Measurements from ENCODE around the gene MED26.

The MED26 gene

DNA sequence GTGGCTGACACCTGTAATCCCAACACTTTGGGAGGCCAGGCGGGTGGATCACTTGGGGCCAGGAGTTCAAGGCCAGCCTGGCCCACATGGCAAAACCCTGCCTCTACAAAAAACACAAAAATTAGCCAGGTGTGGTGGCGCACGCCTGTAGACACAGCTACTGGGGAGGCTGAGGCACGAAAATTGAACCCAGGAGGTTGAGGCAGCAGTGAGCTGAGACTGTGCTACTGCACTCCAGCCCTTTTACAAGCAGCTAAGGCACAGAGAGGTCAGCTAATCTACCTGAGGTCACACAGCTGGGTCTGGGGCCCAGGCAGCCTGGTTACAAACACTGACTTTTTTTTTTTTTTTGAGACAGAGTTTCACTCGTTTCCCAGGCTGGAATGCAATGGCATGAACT, 27.2 kb downstream of the MED26 start:
- Histone ChIP-seq H3K36me3 (no peaks in the 10 kb centered on the region), H3K9me3 (no peaks in the 10 kb centered on the region), H3K4me3 (ENCODE audit: low read depth in 1 of 2, low read length in 1 of 2) (no peak overlapping the region), H3K27ac (no peak overlapping the region), H3K4me1 (ENCODE audit: control insufficient read depth in 1 of 2, insufficient read depth in 1 of 2, low read depth in 1 of 2, low read length in 1 of 2) (no peaks in the 10 kb centered on the region), H3K27me3 (no peaks in the 10 kb centered on the region)
- TF ChIP-seq, protein P1, sequence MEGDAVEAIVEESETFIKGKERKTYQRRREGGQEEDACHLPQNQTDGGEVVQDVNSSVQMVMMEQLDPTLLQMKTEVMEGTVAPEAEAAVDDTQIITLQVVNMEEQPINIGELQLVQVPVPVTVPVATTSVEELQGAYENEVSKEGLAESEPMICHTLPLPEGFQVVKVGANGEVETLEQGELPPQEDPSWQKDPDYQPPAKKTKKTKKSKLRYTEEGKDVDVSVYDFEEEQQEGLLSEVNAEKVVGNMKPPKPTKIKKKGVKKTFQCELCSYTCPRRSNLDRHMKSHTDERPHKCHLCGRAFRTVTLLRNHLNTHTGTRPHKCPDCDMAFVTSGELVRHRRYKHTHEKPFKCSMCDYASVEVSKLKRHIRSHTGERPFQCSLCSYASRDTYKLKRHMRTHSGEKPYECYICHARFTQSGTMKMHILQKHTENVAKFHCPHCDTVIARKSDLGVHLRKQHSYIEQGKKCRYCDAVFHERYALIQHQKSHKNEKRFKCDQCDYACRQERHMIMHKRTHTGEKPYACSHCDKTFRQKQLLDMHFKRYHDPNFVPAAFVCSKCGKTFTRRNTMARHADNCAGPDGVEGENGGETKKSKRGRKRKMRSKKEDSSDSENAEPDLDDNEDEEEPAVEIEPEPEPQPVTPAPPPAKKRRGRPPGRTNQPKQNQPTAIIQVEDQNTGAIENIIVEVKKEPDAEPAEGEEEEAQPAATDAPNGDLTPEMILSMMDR (IDR thresholded peaks at IDR 0.05), result no peak

DNA sequence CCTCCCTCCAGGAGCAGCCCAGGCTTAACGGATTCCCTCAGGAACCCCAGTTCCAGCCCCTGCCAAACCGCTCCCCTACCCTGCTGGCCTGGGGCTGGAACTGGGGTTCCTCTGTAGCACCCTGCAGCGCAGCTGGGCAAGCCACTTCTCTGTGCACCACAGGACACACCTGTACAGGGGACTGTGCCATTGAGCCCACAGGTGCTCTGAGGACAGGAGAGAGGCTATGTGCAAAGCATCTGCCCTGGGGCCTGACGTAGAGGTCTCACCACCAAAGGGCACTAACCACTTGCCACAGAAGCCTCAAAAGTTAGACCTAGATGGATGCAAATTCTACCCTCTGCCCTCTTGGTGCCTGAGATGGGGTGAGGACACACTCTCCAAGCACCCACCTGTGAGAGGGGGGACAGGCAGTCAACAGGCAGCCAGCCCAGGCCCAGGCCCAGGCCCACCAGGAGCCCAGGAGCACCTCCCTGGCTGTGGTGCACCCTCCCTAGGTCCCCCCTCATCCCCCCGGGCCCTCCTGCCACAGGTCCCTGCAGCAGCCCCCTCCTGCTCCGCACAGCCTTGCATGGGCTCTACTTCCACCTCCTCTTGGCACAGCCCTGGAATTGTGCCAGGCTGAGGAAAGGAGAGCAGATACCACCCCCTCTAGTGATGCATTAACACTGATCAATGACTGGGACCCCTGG, 28.2 kb downstream of the MED26 start:
- Histone ChIP-seq H3K4me1 (ENCODE audit: control insufficient read depth in 1 of 2, insufficient read depth in 1 of 2, low read depth in 1 of 2, low read length in 1 of 2) (peaks cover 5 to 6% of the 10 kb centered on the region in 2 experiments), H3K9me3 (no peaks in the 10 kb centered on the region), H3K27ac (no peak overlapping the region), H3K4me3 (ENCODE audit: low read depth in 1 of 2, low read length in 1 of 2) (no peak overlapping the region), H3K36me3 (no peaks in the 10 kb centered on the region), H3K27me3 (no peaks in the 10 kb centered on the region)
- TF ChIP-seq, protein P1 (IDR thresholded peaks at IDR 0.05), result no peak

DNA sequence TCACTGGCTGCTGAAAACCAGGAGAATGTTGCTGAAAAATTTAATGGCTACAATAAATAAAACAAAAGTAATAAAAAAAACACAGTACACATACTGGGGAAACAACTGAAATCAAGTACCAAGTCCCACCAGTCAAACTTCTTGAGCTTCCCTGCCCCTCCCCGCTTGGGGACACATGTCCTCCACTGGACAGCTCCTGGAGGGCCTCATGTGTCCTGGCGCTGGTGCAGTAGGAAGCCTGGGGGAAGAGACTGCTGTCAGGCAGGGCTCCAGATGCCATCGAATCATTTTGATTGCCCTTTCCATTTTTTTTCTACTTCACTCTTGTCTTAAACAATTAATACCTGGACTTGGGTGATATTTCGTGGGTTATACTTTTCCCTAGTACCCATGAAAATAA, 29.2 kb downstream of the MED26 start:
- H3K4me3 ChIP-seq (ENCODE audit: low read depth in 1 of 2, low read length in 1 of 2), result no peak overlapping the region
- H3K9me3 ChIP-seq, result no peaks in the 10 kb centered on the region
- TF ChIP-seq, protein P1 (IDR thresholded peaks at IDR 0.05), result no peak
- H3K36me3 ChIP-seq, result no peaks in the 10 kb centered on the region
- peaks cover 14 to 16% of the 10 kb centered on the region in 2 experiments for H3K4me1 ChIP-seq (ENCODE audit: control insufficient read depth in 1 of 2, insufficient read depth in 1 of 2, low read depth in 1 of 2, low read length in 1 of 2)
- H3K27me3 ChIP-seq, result no peaks in the 10 kb centered on the region
- no peak overlapping the region for H3K27ac ChIP-seq

DNA sequence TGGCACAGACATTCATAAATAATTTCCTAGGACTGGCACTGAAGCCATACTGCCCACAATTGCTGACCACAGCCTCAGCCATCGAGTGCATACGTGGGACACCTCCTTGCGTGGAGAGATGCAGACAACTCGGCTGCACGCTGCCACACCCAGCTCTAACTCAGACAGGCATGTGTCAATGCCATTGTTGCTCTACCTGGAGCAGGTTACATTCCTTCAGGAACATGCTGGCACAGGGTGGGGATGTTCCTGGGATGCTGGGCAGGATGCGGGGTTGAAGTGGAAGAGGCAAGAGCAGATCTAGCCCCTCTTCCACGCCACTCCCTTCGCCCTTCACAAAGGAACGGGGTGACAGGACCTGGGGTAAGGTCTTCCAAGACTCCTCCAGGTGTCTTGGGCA, 31.6 kb downstream of the MED26 start:
- H3K27ac ChIP-seq, result no peak overlapping the region
- H3K4me3 ChIP-seq (ENCODE audit: low read depth in 1 of 2, low read length in 1 of 2), result no peak overlapping the region
- TF ChIP-seq, protein P1 (IDR thresholded peaks at IDR 0.05), result no peak
- H3K27me3 ChIP-seq, result no peaks in the 10 kb centered on the region
- H3K4me1 ChIP-seq (ENCODE audit: control insufficient read depth in 1 of 2, insufficient read depth in 1 of 2, low read depth in 1 of 2, low read length in 1 of 2), result peaks cover 23 to 30% of the 10 kb centered on the region in 2 experiments
- no peaks in the 10 kb centered on the region for H3K36me3 ChIP-seq
- no peaks in the 10 kb centered on the region for H3K9me3 ChIP-seq

DNA sequence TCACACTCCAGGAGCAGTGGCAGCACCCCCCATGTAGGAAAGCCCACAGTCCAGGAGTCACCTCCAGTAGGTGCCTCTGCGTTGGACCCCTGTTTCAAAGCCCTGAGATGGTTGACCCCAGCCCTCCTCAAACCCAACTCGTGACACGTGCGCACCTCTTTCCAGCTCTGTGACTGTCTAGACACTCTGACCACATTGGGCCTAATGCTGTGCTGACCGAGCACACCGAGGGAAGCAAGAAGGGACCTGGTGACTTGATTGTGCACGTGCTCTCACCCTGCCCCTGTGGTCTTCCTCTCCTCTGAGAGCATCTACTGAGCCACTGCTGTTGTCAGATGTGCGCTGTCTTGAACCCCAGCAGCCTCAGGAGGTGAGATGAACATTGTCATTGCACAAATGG, 32.9 kb downstream of the MED26 start:
- Histone ChIP-seq H3K27ac (peak overlapping the region; percentile 59), H3K36me3 (no peaks in the 10 kb centered on the region), H3K9me3 (no peaks in the 10 kb centered on the region), H3K4me1 (ENCODE audit: control insufficient read depth in 1 of 2, insufficient read depth in 1 of 2, low read depth in 1 of 2, low read length in 1 of 2) (peaks cover 25 to 35% of the 10 kb centered on the region in 2 experiments), H3K27me3 (no peaks in the 10 kb centered on the region), H3K4me3 (ENCODE audit: low read depth in 1 of 2, low read length in 1 of 2) (no peak overlapping the region)
- TF ChIP-seq, protein P1 (IDR thresholded peaks at IDR 0.05), result no peak

Data from neutrophil (primary cell).